Choroid plexus epithelial cell (primary cell): ENCODE results near the gene ABHD16B.

Experiments used
- DNase-seq: peaks from one replicate; pipeline ENCODE4 v3.0.0-alpha.2; 2010; ENCODE audit warnings: low read depth
- H3K4me3 ChIP-seq: 2 replicates; pipeline ENCODE4 v1.5.1; 2011; ENCODE audit warnings: low read depth, mild to moderate bottlenecking, control low read depth, low read length, moderate library complexity
- TF ChIP-seq, protein P1 (sequence below): conservative IDR thresholded peaks from 2 replicates; pipeline ENCODE4 v1.5.1; 2011; ENCODE audit warnings: low read depth, mild to moderate bottlenecking, control low read depth, inconsistent platforms, low read length, moderate library complexity

Gene ABHD16B

DNA sequence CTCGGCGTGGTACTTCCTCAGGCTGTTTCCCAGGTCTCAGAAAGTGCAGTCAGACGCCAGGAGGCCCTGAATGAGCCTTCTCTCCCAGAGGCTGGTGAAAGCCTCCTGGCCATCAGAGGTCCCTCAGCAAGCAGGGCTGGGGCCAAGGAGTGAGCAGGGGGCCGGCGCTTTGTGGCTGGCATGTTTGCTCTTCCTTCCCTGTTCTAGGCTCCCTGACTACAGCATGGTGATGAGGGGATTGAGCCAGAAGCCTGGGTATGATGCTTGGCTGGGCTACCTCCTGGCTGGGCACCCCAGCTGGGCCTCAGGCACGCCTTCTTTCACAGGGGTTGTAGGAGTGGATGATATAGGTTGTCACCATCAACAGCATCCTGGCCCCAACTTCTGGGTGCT is 21.9 kb downstream of the ABHD16B start:
- TF ChIP-seq, protein P1, sequence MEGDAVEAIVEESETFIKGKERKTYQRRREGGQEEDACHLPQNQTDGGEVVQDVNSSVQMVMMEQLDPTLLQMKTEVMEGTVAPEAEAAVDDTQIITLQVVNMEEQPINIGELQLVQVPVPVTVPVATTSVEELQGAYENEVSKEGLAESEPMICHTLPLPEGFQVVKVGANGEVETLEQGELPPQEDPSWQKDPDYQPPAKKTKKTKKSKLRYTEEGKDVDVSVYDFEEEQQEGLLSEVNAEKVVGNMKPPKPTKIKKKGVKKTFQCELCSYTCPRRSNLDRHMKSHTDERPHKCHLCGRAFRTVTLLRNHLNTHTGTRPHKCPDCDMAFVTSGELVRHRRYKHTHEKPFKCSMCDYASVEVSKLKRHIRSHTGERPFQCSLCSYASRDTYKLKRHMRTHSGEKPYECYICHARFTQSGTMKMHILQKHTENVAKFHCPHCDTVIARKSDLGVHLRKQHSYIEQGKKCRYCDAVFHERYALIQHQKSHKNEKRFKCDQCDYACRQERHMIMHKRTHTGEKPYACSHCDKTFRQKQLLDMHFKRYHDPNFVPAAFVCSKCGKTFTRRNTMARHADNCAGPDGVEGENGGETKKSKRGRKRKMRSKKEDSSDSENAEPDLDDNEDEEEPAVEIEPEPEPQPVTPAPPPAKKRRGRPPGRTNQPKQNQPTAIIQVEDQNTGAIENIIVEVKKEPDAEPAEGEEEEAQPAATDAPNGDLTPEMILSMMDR, result no peak
- no peak for DNase-seq
- no peak overlapping the region for H3K4me3 ChIP-seq

DNA sequence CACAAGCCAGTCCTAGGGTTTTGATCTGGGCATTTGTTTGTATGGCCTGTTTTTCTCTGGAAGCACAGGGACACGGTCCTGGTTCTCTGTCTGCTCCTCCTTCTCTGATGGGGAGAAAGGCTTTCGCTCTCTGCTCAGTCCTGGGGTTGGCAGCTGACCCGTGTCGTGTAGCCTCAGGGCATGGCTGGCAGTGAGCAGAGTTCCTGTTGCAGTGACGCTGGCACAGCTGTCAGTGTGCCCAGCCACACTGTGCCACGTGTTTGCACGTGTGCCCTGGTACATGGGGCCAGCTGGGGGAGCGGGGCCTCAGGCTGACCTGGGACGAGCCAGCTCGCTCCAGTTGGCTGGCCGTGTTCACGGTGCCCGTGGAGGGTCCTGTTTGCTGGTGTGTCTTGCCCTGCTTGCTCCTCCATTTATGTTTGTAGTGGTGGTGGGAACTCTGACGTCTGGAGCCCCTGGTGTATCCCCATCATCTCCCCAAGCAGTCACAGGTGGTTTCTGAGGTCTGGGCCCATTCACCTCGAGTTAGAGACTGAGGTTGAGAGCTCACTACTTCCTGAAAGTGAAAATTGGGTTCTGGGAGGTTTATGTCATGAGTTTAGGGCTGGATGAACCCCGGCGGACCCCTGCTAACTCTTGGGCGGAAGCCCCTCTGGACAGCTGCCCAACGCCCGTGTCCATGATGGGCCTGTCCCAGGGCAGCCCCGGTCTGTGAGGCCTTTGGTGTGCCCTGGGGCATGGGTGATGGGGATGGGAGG is 23.4 kb downstream of the ABHD16B start:
- H3K4me3 ChIP-seq, result no peak overlapping the region
- DNase-seq, result no peak
- TF ChIP-seq, protein P1, result no peak

DNA sequence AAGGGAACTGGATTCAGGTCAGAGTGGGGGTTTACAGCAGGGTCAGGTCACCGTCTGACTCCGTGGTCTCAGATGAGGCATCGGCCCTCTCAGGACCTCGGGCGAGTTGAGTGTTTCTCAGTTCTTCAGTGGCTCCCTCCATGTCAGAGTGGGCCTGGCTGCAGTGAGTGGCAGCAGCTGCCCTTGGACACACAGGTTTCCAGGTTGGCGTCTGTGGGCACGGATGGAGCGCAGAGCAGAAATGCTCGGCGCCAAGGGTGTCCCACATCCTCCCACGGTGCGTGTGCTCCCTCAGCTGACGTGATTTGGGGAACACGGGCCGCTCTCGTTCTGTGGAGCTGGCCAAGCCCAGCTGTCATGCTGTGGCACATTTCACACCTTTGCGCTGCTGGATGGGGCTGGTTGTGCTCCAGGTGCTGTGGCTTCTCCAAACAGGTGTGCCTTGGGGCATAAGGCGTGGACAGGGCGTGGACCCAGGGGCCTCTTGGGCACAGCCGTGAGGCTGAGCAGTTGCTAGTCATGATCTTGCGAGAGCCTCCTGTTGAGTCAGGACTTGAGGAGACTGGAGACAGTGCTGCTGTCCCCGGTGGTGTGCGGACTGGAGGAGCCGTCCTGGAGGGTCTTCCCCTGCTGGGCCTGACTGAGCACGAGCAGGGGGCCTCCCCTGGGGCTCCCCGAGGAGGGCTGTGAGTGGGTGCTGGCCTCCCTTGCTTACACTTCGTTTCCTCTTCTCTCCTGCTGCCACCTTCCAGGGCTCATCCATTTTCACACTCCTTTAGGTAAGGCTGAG is 24.2 kb downstream of the ABHD16B start:
- TF ChIP-seq, protein P1, result no peak
- no peak for DNase-seq
- H3K4me3 ChIP-seq, result no peak overlapping the region

DNA sequence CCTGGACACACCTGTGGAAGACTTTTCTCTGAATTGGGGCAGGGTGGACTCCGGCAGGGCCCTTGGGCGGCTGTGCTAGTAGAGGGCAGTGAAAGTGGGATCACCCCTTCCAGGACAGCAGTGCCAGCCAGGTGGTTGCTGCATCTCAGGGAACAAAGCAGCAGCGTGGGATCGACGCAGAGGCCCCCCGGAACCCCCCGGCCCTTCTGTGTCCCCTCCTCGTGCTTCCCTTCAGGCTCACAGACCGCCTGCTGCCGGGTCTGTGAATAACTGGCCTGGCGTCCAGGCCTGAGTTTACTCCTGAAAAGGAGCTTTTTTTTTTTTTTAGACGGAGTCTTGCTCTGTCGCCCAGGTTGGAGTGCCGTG is 24.7 kb downstream of the ABHD16B start:
- TF ChIP-seq, protein P1, result no peak
- no peak overlapping the region for H3K4me3 ChIP-seq
- no peak for DNase-seq

DNA sequence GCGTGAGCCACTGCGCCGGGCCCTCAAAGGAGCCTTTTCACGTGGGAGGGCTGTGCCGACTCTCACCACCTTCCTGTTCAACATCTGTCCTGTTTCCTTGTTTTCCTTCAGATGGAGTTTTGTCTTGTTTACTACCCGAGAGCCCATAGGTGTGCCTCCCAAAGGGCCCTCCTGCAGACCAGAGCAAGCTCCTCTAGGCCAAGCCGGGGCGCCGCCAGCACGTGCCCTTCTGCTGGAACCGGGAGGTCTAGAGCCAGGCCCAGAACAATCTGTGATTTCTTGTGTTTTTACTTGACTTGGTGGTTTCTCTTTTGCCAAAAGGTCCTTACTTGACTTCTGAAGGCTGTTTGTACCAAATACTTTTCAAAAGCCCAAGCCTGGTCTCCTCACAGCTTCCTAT is 25.6 kb downstream of the ABHD16B start:
- TF ChIP-seq, protein P1, result no peak
- no peak overlapping the region for H3K4me3 ChIP-seq
- no peak for DNase-seq

DNA sequence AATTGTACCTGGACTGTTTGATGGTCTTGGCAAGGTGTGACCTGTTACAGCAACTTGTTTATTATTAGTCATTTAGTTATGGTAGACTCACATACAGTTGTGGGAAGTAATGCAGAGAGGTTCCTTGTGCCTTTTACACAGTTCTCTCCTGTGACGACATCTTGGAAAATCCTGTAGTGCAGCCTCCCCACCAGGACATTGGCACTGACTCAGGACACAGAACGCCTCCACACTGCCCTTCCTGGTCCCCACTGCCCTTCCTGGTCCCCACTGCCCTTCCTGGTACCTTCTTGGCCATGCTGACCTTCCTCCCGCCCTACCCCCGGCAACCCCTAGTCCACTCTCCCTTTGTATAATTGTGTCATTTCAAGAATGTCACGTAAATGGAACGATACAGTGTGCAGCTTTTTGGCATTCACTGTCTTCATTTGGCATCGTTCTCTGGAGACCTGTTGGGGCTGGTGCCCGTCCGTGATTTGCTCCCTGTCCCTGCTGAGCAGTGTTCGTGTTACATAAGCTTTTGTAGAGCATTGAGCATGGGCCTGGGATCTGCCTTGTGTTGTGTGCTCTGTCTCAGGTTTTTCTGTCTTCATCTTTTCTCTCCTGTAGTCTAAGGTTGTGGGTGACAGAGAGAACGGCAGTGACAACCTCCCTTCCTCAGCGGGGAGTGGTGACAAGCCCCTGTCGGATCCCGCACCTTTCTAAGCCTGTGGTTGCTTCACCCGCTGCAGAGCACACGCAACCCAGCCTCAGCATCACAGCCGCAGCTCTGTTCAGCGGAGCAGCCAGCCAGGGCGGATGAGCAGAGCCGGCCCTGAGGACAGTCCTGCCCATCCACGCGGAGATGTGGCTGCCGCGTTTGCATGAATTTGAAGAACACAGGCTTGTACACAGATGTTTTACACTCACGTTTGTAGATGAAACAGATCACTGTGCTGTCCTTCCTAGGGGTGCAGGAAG is 28.2 kb downstream of the ABHD16B start:
- DNase-seq, result peak; percentile 23
- TF ChIP-seq, protein P1, result no peak

More for the DNA sequence above, 28.2 kb downstream of the ABHD16B start:
- no peak overlapping the region for H3K4me3 ChIP-seq
